Astrocyte (in vitro differentiated cells and primary cell): ENCODE measurements around the gene BMPR1B. TPM values are rescaled to one million over a fixed set of nuclear protein-coding genes. Genes with fewer than 3 reads are reported as not detected.

ENCODE experiments used
- DNase-seq: peaks from one replicate; pipeline ENCODE4 v3.0.0-alpha.2; 2010; ENCODE audit warnings: low read depth
- FAIRE-seq: peaks from 2 replicates; lab custom pipeline; 2011; peaks lifted over from hg19 to GRCh38; lab: Jason Lieb, UNC
- H2AFZ ChIP-seq: 2 replicates; pipeline ENCODE4 v1.6.0; 2012; ENCODE audit warnings: low read depth, low read length, inconsistent platforms
- H3K27ac ChIP-seq: 2 replicates; pipeline ENCODE4 v1.5.1; 2011; ENCODE audit warnings: low read depth, low read length, inconsistent platforms
- H3K27me3 ChIP-seq: 2 replicates; pipeline ENCODE4 v1.6.0; 2011; ENCODE audit warnings: low read length, inconsistent platforms; ENCODE audit not compliant: insufficient read depth
- H3K36me3 ChIP-seq: 2 replicates; pipeline ENCODE4 v1.5.1; 2011; ENCODE audit warnings: low read length, inconsistent platforms; ENCODE audit not compliant: insufficient read depth
- H3K4me1 ChIP-seq: 2 replicates; pipeline ENCODE4 v1.5.1; 2011; ENCODE audit warnings: low read length, inconsistent platforms; ENCODE audit not compliant: insufficient read depth
- H3K4me2 ChIP-seq: 2 replicates; pipeline ENCODE4 v1.6.0; 2012; ENCODE audit warnings: low read length, inconsistent platforms
- H3K4me3 ChIP-seq: 2 replicates; pipeline ENCODE4 v1.5.1; 2011; ENCODE audit warnings: low read depth, mild to moderate bottlenecking, low read length, inconsistent platforms; ENCODE audit not compliant: insufficient read depth
- H3K79me2 ChIP-seq: 2 replicates; pipeline ENCODE4 v1.6.0; 2012; ENCODE audit warnings: mild to moderate bottlenecking, low read length, inconsistent platforms; ENCODE audit not compliant: insufficient read depth
- H3K9ac ChIP-seq: 2 replicates; pipeline ENCODE4 v1.6.0; 2012; ENCODE audit warnings: mild to moderate bottlenecking, low read length, inconsistent platforms
- H3K9me3 ChIP-seq: 2 replicates; pipeline ENCODE4 v1.5.1; 2012; ENCODE audit warnings: low read depth, mild to moderate bottlenecking, low read length, inconsistent platforms; ENCODE audit not compliant: insufficient read depth
- H4K20me1 ChIP-seq: 2 replicates; pipeline ENCODE4 v1.6.0; 2012; ENCODE audit warnings: low read length, inconsistent platforms; ENCODE audit not compliant: insufficient read depth
- H3K27ac Mint-ChIP-seq: one replicate; pipeline ENCODE4 v1.8.0; 2021; ENCODE audit warnings: mild to moderate bottlenecking, mixed read lengths; ENCODE audit not compliant: unreplicated experiment
- H3K27me3 Mint-ChIP-seq: one replicate; pipeline ENCODE4 v1.8.0; 2021; ENCODE audit warnings: low read depth, mixed read lengths; ENCODE audit not compliant: unreplicated experiment
- H3K36me3 Mint-ChIP-seq: one replicate; pipeline ENCODE4 v1.8.0; 2021; ENCODE audit warnings: low read depth, mixed read lengths; ENCODE audit not compliant: unreplicated experiment
- H3K4me1 Mint-ChIP-seq: one replicate; pipeline ENCODE4 v1.8.0; 2021; ENCODE audit warnings: low read depth, mixed read lengths; ENCODE audit not compliant: unreplicated experiment
- H3K4me3 Mint-ChIP-seq: one replicate; pipeline ENCODE4 v1.8.0; 2021; ENCODE audit warnings: mild to moderate bottlenecking, moderate library complexity, mixed read lengths; ENCODE audit not compliant: unreplicated experiment
- H3K9me3 Mint-ChIP-seq: one replicate; pipeline ENCODE4 v1.8.0; 2021; ENCODE audit warnings: mild to moderate bottlenecking, mixed read lengths; ENCODE audit not compliant: unreplicated experiment
- CTCF ChIP-seq: IDR thresholded peaks from 2 replicates; pipeline ENCODE4 v1.5.1; 2011; ENCODE audit warnings: low read depth, mild to moderate bottlenecking, inconsistent platforms, low read length, moderate library complexity; ENCODE audit not compliant: insufficient read depth
- EZH2 ChIP-seq: IDR thresholded peaks from 2 replicates; pipeline ENCODE4 v1.6.1; 2012; ENCODE audit warnings: mild to moderate bottlenecking, low read length, inconsistent platforms; ENCODE audit not compliant: insufficient read depth
- total RNA-seq: library from RNA; stranded (reverse); gene quantifications from 2 replicates; pipeline ENCODE4 v1.2.1, GENCODE V29; 2021

The BMPR1B gene
- total RNA-seq, 1 donor from 2014 or later, result 14.1 TPM

DNA sequence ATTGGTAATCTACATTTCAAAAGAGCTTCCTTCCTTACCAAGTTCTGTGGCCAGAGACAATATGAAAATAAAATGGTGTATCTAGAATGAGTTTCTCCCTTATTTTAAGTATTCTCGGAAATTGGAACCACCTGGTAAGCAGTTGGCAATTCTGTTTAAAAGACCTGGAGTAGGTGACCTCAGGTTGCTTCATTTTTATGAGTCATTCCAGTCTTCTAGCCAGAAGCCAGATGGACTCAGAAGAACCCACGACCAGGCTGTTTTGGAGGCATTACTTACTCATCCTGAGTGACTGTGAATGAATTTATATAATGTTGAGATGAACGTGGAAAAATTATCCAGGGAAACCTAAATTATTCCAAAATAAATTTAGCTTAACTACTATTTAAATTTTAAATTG is 9.1 kb downstream of the BMPR1B start:
- H3K9ac ChIP-seq, result no peak overlapping the region
- no peak overlapping the region for H3K27ac ChIP-seq
- H3K4me1 Mint-ChIP-seq, result peaks cover 9% of the 10 kb centered on the region
- no peak overlapping the region for H2AFZ ChIP-seq
- peak overlapping the region; percentile 9 for H3K27ac Mint-ChIP-seq
- no peaks in the 10 kb centered on the region for H3K27me3 Mint-ChIP-seq
- no peaks in the 10 kb centered on the region for H3K9me3 Mint-ChIP-seq
- DNase-seq (peak; percentile 73), FAIRE-seq (no peak)
- TF ChIP-seq EZH2 (no peak), CTCF (no peak)
- H3K79me2 ChIP-seq, result no peaks in the 10 kb centered on the region
- no peaks in the 10 kb centered on the region for H4K20me1 ChIP-seq
- peak overlapping the region; percentile 6 for H3K4me2 ChIP-seq
- H3K27me3 ChIP-seq, result no peaks in the 10 kb centered on the region
- no peaks in the 10 kb centered on the region for H3K4me1 ChIP-seq
- H3K4me3 ChIP-seq, result no peak overlapping the region
- no peaks in the 10 kb centered on the region for H3K36me3 Mint-ChIP-seq
- H3K9me3 ChIP-seq, result no peaks in the 10 kb centered on the region
- H3K4me3 Mint-ChIP-seq, result no peak overlapping the region
- no peaks in the 10 kb centered on the region for H3K36me3 ChIP-seq

GRCh38 chr4:94767446-94767845 is 9.7 kb downstream of the BMPR1B start:
- TF ChIP-seq CTCF, result no peak
- TF ChIP-seq EZH2, result no peak
- H3K4me3 ChIP-seq, result no peak overlapping the region
- H3K36me3 ChIP-seq, result no peaks in the 10 kb centered on the region
- no peaks in the 10 kb centered on the region for H3K9me3 ChIP-seq
- H3K4me1 ChIP-seq, result no peaks in the 10 kb centered on the region
- H3K9me3 Mint-ChIP-seq, result no peaks in the 10 kb centered on the region
- no peaks in the 10 kb centered on the region for H3K27me3 ChIP-seq
- H3K9ac ChIP-seq, result no peak overlapping the region
- H3K27ac ChIP-seq, result no peak overlapping the region
- no peak overlapping the region for H3K27ac Mint-ChIP-seq
- no peak overlapping the region for H3K4me2 ChIP-seq
- H3K4me1 Mint-ChIP-seq, result peaks cover 11% of the 10 kb centered on the region
- H3K4me3 Mint-ChIP-seq, result no peak overlapping the region
- no peaks in the 10 kb centered on the region for H3K27me3 Mint-ChIP-seq
- H4K20me1 ChIP-seq, result no peaks in the 10 kb centered on the region
- no peaks in the 10 kb centered on the region for H3K36me3 Mint-ChIP-seq
- no peak for FAIRE-seq
- DNase-seq, result no peak
- no peak overlapping the region for H2AFZ ChIP-seq
- no peaks in the 10 kb centered on the region for H3K79me2 ChIP-seq

DNA sequence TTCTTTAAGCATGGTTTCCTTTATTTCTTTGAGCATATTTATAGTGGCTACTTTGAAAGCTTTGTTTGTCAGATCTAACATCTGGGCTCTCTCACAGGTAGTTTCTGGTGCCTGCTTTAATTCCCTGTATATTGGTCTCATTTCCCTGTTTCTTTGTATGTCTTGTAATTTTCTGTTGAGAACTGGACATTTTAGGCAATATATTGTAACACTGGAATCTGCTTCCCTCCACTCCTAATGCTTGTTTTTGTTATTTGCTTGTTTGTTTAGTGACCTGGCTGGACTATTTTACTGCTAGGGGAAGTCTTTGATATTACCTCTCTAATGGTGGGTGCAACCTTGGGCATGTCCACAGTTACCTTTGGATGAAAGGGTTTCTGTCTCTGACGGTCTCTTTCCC is 25.0 kb downstream of the BMPR1B start:
- peaks cover 7% of the 10 kb centered on the region for H3K9me3 Mint-ChIP-seq
- Histone ChIP-seq H4K20me1 (no peaks in the 10 kb centered on the region), H2AFZ (no peak overlapping the region), H3K4me3 (no peak overlapping the region), H3K4me2 (no peak overlapping the region), H3K79me2 (no peaks in the 10 kb centered on the region), H3K4me1 (no peaks in the 10 kb centered on the region), H3K9me3 (no peaks in the 10 kb centered on the region), H3K27me3 (no peaks in the 10 kb centered on the region), H3K9ac (no peak overlapping the region), H3K27ac (no peak overlapping the region), H3K36me3 (no peaks in the 10 kb centered on the region)
- TF ChIP-seq EZH2 (no peak), CTCF (no peak)
- H3K4me3 Mint-ChIP-seq, result no peak overlapping the region
- peaks cover 5% of the 10 kb centered on the region for H3K36me3 Mint-ChIP-seq
- FAIRE-seq (no peak), DNase-seq (no peak)
- no peaks in the 10 kb centered on the region for H3K27me3 Mint-ChIP-seq
- no peaks in the 10 kb centered on the region for H3K4me1 Mint-ChIP-seq
- no peak overlapping the region for H3K27ac Mint-ChIP-seq
